Measurements from ENCODE around the gene GPR152.
"Not testable (repeated sequence)": the region's sequence is repeated elsewhere in the genome, so short reads cannot be mapped to it uniquely, and the experiment has no call there.

Gene GPR152

GRCh38 chr11:67489885-67490726 lies 37.6 kb upstream of the GPR152 start:
- DNase-seq (ENCODE audit: low read depth, low spot score) = no peak

- no peak for DNase-seq (ENCODE audit: low read depth, low spot score)
Measured at GRCh38 chr11:67489203-67489884, 36.8 kb upstream of the GPR152 start.

- DNase-seq (ENCODE audit: low read depth, low spot score) = no peak
Measured at GRCh38 chr11:67486481-67487195, 34.1 kb upstream of the GPR152 start.

GRCh38 chr11:67485873-67486361 lies 33.4 kb upstream of the GPR152 start:
- not testable (repeated sequence) for DNase-seq (ENCODE audit: low read depth, low spot score)

- peak; percentile 19 for DNase-seq (ENCODE audit: low read depth, low spot score)
Measured at GRCh38 chr11:67484847-67485311, 32.4 kb upstream of the GPR152 start.

GRCh38 chr11:67483831-67484665 lies 31.5 kb upstream of the GPR152 start:
- no peak for DNase-seq (ENCODE audit: low read depth, low spot score)

- DNase-seq (ENCODE audit: low read depth, low spot score) = peak; percentile 95
Measured at GRCh38 chr11:67482827-67483798, 30.6 kb upstream of the GPR152 start, which contains the start of gene AIP. Gene AIP (plus strand): TSS chr11:67483026. CDS start chr11:67483159, 133 bp downstream.

- DNase-seq (ENCODE audit: low read depth, low spot score) = no peak
Measured at GRCh38 chr11:67482275-67482826, 29.8 kb upstream of the GPR152 start.

GRCh38 chr11:67477344-67478050 lies 25.0 kb upstream of the GPR152 start:
- not testable (repeated sequence) for DNase-seq (ENCODE audit: low read depth, low spot score)

- not testable (repeated sequence) for DNase-seq (ENCODE audit: low read depth, low spot score)
Measured at GRCh38 chr11:67476692-67477091, 24.2 kb upstream of the GPR152 start.

GRCh38 chr11:67472882-67473281 lies 20.4 kb upstream of the GPR152 start:
- DNase-seq (ENCODE audit: low read depth, low spot score) = no peak

- no peak for DNase-seq (ENCODE audit: low read depth, low spot score)
Measured at GRCh38 chr11:67470337-67471002, 17.9 kb upstream of the GPR152 start.

GRCh38 chr11:67469508-67469811 lies 16.9 kb upstream of the GPR152 start:
- DNase-seq (ENCODE audit: low read depth, low spot score) = no peak

GRCh38 chr11:67468759-67469507 lies 16.4 kb upstream of the GPR152 start, which contains the start of gene TMEM134:
Gene TMEM134 (minus strand): TSS chr11:67469251. CDS start chr11:67469192, 59 bp downstream.
- peak; percentile 82 for DNase-seq (ENCODE audit: low read depth, low spot score)

- no peak for DNase-seq (ENCODE audit: low read depth, low spot score)
Measured at GRCh38 chr11:67468456-67468758, 15.9 kb upstream of the GPR152 start.

GRCh38 chr11:67468056-67468455 lies 15.5 kb upstream of the GPR152 start:
- DNase-seq (ENCODE audit: low read depth, low spot score) = no peak

GRCh38 chr11:67466962-67467771 lies 14.6 kb upstream of the GPR152 start:
- no peak for DNase-seq (ENCODE audit: low read depth, low spot score)

Data from activated naive CD8-positive, alpha-beta T cell treated with anti-CD3 and anti-CD28 coated beads, Interleukin-2, amount 50 U/mL, for 16 hours (primary cell).